HepG2 (cell line): Measurements from ENCODE around the gene CDC42BPG. TPM values are rescaled to one million over a fixed set of nuclear protein-coding genes. Genes with fewer than 3 reads are reported as not detected.

Experiments
- FOXC1 ChIP-seq: sonication (generic); formaldehyde crosslinking; IDR thresholded peaks from 2 replicates; pipeline ENCODE4 v1.8.0; 2022; ENCODE audit warnings: mild to moderate bottlenecking, missing genetic modification reagents, borderline replicate concordance
- HOMEZ ChIP-seq: IDR thresholded peaks from 2 replicates; pipeline ENCODE4 v1.6.1; 2016; ENCODE audit warnings: low read depth
- HOXA3 ChIP-seq: sonication (generic); formaldehyde crosslinking; IDR thresholded peaks from 2 replicates; pipeline ENCODE4 v1.5.0; 2020; ENCODE audit warnings: missing genetic modification reagents
- SALL2 ChIP-seq: sonication (generic); formaldehyde crosslinking; IDR thresholded peaks from 2 replicates; pipeline ENCODE4 v1.8.1; 2023; ENCODE audit warnings: mild to moderate bottlenecking, missing genetic modification reagents, inconsistent platforms
- SP5 ChIP-seq: IDR thresholded peaks from 2 replicates; pipeline ENCODE4 v1.6.1; 2016; ENCODE audit warnings: low read depth, borderline replicate concordance
- THRA ChIP-seq: sonication (generic); formaldehyde crosslinking; IDR thresholded peaks from 2 replicates; pipeline ENCODE4 v1.4.0; 2020; ENCODE audit warnings: missing genetic modification reagents, borderline replicate concordance
- ZNF234 ChIP-seq: sonication (generic); formaldehyde crosslinking; conservative IDR thresholded peaks from 2 replicates; pipeline ENCODE4 v1.5.1; 2020; ENCODE audit warnings: mild to moderate bottlenecking, missing genetic modification reagents
- ZNF318 ChIP-seq: sonication (generic); formaldehyde crosslinking; IDR thresholded peaks from 2 replicates; pipeline ENCODE4 v1.4.0; 2020; ENCODE audit warnings: mild to moderate bottlenecking, missing genetic modification reagents
- ZNF441 ChIP-seq: sonication (generic); formaldehyde crosslinking; IDR thresholded peaks from 2 replicates; pipeline ENCODE4 v1.7.0; 2021; ENCODE audit warnings: missing genetic modification reagents, borderline replicate concordance
- ZNF609 ChIP-seq: sonication (generic); formaldehyde crosslinking; IDR thresholded peaks from 2 replicates; pipeline ENCODE4 v1.4.0; 2020; ENCODE audit warnings: mild to moderate bottlenecking, missing genetic modification reagents, borderline replicate concordance
- ZNF660 ChIP-seq: sonication (generic); formaldehyde crosslinking; IDR thresholded peaks from 2 replicates; pipeline ENCODE4 v1.5.1; 2020; ENCODE audit warnings: mild to moderate bottlenecking, low read depth, missing genetic modification reagents, borderline replicate concordance
- polyA plus RNA-seq, 8 experiments: library from polyadenylated mRNA; depleted of rRNA in 3 of 8; stranded (reverse) in 7 of 8; unstranded in 1 of 8; fragments of >200 nt; fragmentation: Illumina TruSeq in 4 of 8; extraction: Trizol in 4 of 8; gene quantifications; 2 replicates each; pipeline versions ENCODE4 v1.2.1 to v1.2.3, GENCODE V29; 2011 to 2016; ENCODE audit warnings: low read depth in 4 of 8, missing spikeins in 1 of 8, mixed read lengths in 1 of 8; ENCODE audit not compliant: insufficient read depth in 1 of 8
- total RNA-seq, 5 experiments: library from RNA; depleted of rRNA; stranded (reverse); fragments of >200 nt; fragmentation: Illumina TruSeq; extraction: Trizol; gene quantifications; 2 replicates each; pipeline ENCODE4 v1.2.3, GENCODE V29; 2016; ENCODE audit warnings: low read depth in 1 of 5

CDC42BPG gene
- total and polyA plus RNA-seq, 2 of the 13 experiments (the other 11 are each of a cell fraction or from before 2014, with no cell fraction given) = 0.55 to 1.4 TPM

GRCh38 chr11:64842851-64843685 is 1.4 kb downstream of the CDC42BPG start (continued):
- TF ChIP-seq THRA (CRISPR knock-in tag) (peak; percentile 42; the same call in 1 of the 2 replicates), ZNF660 (CRISPR knock-in tag) (no peak), ZNF609 (CRISPR knock-in tag) (peak; percentile 40; the same call in 1 of the 2 replicates), HOMEZ (CRISPR knock-in tag) (no peak), HOXA3 (CRISPR knock-in tag) (no peak), ZNF441 (peak; percentile 55; the same call in 1 of the 2 replicates), ZNF234 (CRISPR knock-in tag) (no peak), ZNF318 (CRISPR knock-in tag) (no peak), SALL2 (CRISPR knock-in tag) (no peak), FOXC1 (0 out of 2 replicates have a peak, but pooled peaks have one; percentile 39), SP5 (CRISPR knock-in tag) (peak; percentile 62)
